GM12892 (cell line): Measurements from ENCODE around the gene PREB.

ENCODE experiments used
- POLR2A ChIP-seq: IDR thresholded peaks from 2 replicates; pipeline ENCODE4 v1.6.1; 2011; ENCODE audit warnings: low read depth, low read length, control low read depth
- POLR2AphosphoS5 ChIP-seq: IDR thresholded peaks from 2 replicates; pipeline ENCODE4 v1.6.1; 2011; ENCODE audit warnings: low read depth, low read length, control low read depth
- TAF1 ChIP-seq: IDR thresholded peaks from 2 replicates; pipeline ENCODE4 v1.6.1; 2011; ENCODE audit warnings: low read depth, mild to moderate bottlenecking, control low read depth, low read length, borderline replicate concordance

DNA sequence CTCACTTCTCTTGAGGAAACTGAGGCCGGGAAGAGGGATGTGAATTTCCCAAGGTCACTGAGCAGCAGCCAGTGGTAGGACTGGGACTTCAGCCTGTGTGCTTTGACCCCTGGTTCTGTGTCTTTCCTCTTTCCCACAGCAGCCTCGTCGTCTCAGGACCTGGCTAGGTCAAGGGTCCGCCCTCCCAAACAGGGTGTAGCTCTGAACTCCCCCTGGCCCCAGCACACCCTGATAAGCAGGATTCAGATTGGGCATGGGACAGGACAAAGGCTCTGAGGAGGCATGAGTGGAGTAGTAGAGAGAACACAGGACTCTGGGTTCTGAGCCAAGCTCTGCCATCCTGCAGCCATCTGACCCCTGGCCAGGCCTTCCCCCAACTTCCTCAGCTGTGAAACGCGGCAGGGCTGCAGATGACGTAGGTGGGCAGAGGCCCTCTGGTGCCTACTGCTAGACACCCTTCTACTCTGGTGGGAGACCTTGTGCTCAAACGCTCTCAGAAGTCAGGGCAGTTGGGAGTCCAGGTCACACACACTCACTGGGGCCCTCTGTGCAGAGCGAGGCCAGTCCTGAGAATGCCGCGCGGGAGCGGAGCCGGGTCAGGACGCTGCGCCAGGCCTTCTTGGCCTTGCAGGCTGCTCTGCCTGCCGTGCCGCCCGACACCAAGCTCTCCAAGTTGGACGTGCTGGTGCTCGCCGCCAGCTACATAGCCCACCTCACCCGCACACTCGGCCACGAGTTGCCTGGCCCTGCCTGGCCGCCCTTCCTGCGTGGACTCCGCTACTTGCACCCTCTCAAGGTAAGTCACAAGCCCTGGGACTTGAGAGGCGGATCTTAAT lies 15.4 kb upstream of the PREB start:
- TF ChIP-seq POLR2A (no peak), TAF1 (no peak), POLR2AphosphoS5 (no peak)
